ENCODE measurements around the gene PRR23E.

Gene PRR23E

DNA sequence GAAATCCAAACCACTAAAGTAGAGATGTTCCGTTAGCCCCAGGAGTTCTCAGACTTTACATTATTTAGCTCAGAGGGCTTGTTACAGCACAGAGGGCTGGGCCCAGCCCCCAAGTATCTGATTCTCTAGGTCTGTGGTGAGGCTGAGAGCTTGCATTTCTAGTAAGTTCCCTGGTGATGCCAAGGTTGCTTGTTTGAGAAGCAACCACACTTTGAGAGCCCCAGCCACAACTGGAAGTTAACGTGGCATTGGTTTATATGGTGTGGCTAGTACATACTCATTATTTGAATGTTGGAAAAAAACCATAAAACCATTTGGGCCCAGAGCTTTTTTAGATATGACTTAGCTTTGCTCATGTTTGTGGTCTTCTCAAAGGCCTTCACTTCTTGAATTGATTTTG lies 35.9 kb downstream of the PRR23E start:
- DNase-seq (ENCODE audit: low spot score) = no peak

DNA sequence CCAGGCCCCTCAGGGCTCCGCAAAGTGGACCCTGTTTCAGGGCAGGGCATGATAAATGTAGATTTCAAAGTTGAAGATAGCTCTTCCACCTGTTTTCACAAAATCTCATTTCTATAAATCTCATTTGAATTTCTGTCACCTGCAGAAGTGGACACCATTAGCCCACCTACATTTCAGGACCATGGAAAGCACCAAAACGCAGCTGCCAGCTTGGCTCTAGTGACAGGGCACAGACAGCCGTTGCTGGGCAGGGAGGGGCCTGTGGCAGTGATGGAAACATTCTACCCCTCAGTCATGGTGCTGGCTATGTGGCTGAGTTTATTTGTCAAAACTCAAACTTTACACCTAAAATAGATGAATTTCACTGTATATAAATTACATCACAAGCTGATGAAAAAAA lies 40.4 kb downstream of the PRR23E start:
- peak; percentile 10 for DNase-seq (ENCODE audit: low spot score)

DNA sequence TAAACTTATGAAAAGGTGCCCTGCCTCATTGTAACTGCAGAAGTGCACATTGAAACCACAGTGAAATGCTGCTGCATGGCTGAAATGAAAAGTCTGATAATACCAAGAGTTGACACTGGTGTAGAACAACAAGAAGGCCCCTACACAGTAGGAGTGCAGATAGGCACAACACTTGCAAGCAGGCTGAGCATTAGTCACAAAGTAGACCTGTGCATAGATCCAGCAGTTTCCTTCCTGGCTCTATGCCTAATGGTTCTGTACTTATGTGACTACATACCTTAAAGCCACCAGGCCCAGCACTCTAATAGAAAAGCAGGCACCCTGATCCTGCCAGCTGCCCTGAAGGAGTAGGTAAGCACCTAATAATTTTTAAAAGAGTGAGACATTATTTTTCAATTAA lies 41.8 kb downstream of the PRR23E start:
- DNase-seq (ENCODE audit: low spot score) = no peak

DNA sequence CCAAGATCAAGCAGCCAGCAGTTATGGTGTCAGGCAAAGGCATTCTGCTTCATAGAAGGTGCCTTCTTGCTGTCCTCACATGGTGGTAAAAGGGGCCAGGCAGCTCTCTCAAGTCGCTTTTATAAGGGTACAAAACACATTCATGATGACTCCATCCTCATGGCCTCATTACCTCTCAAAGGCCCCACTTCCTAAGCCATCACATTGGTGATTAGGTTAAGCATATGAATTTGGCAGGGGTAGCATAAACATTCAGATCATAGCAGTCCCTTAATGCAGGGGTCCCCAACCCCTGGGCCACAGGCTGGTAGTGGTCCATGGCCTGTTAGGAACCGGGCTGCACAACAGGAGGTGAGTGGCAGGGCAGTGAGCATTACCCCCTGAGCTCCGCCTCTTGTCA lies 42.8 kb downstream of the PRR23E start:
- no peak for DNase-seq (ENCODE audit: low spot score)

DNA sequence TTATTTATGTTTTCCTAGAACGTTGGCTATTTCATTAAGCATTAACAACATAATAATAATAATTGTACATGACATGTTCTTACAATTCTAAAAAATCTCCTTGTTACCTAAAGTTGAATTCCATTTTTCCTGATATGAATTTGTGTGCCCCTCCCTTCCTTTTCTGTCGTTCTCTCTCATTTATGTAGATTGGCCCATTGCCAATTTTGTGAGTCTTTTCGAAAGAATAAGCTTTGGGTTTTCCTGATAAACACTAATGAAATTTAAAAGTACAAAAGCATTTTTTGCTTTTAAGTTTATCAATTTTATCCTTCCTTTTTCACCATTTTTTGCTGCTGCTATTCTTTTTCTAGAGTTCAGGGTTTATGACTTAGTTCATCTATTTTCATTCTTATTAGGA lies 44.9 kb downstream of the PRR23E start:
- no peak for DNase-seq (ENCODE audit: low spot score)

DNA sequence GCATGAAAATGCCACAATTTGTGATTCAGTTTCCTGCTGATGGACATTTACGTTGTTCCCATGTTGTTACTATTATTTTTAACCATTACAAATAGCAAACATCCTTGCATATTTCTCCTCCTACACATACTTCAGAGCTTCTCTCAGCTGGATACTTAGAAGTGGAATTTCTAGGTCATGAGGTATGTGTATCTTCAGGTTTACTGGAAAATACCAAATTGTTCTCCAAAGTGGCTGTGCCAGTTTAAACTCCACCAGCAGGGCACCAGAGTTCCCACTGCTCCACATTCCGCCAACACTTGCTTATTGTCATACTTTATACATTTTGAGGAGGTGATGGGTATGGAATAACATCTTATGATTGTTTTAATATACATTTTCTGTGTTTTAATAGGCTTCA lies 45.7 kb downstream of the PRR23E start:
- no peak for DNase-seq (ENCODE audit: low spot score)

DNA sequence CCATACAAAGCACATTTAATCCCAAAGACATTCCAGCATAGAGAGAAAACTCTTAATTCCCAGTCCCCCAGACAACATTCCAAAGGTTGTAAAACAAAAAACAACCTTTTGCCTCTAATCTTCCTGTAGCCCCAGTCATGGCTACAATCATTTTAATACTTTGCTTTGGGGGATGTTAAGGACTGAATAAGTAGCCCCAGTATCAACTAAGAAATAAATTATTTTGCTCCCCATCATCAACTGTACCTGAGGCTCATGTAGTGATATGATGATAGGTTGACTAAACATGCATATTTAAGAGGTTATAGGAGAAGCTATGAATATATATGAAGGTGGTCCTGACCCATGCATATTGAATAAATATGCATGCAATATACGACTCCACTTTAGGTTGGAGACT lies 54.4 kb downstream of the PRR23E start:
- no peak for DNase-seq (ENCODE audit: low spot score)

All from LoVo (cell line).